ENCODE results near the gene COX5A.
"Not testable (repeated sequence)": the region's sequence is repeated elsewhere in the genome, so short reads cannot be mapped to it uniquely, and the experiment has no call there.

COX5A gene

GRCh38 chr15:74896316-74896715 lies 41.6 kb downstream of the COX5A start:
- ATAC-seq: no peak

GRCh38 chr15:74895830-74896229 lies 42.0 kb downstream of the COX5A start:
- no peak for ATAC-seq

GRCh38 chr15:74894383-74894782 lies 43.5 kb downstream of the COX5A start:
- not testable (repeated sequence) for ATAC-seq

GRCh38 chr15:74893627-74894026 lies 44.2 kb downstream of the COX5A start:
- ATAC-seq: peak; percentile 36 to 38

GRCh38 chr15:74892931-74893330 lies 44.9 kb downstream of the COX5A start:
- no peak for ATAC-seq

GRCh38 chr15:74892313-74892712 lies 45.6 kb downstream of the COX5A start:
- no peak for ATAC-seq

- ATAC-seq: no peak
Observed at GRCh38 chr15:74891469-74891868, 46.4 kb downstream of the COX5A start.

GRCh38 chr15:74890665-74890960 lies 47.3 kb downstream of the COX5A start:
- no peak for ATAC-seq

GRCh38 chr15:74889883-74890664 lies 47.8 kb downstream of the COX5A start, which contains the start of gene MPI:
Gene MPI, plus strand, starts transcription at chr15:74890042. Its CDS starts 32 bp downstream, at chr15:74890074.
- ATAC-seq: peak; percentile 98

GRCh38 chr15:74889390-74889882 lies 48.4 kb downstream of the COX5A start:
- ATAC-seq: peak in 1 of 2 donors; percentile 7

- ATAC-seq: no peak
Observed at GRCh38 chr15:74888716-74889115, 49.2 kb downstream of the COX5A start.

- not testable (repeated sequence) for ATAC-seq
Observed at GRCh38 chr15:74887537-74888193, 50.2 kb downstream of the COX5A start.

GRCh38 chr15:74885461-74885860 lies 52.4 kb downstream of the COX5A start:
- no peak for ATAC-seq

- no peak for ATAC-seq
Observed at GRCh38 chr15:74884428-74885223, 53.2 kb downstream of the COX5A start.

GRCh38 chr15:74882528-74882927 lies 55.3 kb downstream of the COX5A start:
- ATAC-seq: no peak

- no peak for ATAC-seq
Observed at GRCh38 chr15:74878273-74878672, 59.6 kb downstream of the COX5A start.

- ATAC-seq: no peak
Observed at GRCh38 chr15:74873756-74874424, 64.0 kb downstream of the COX5A start.

- peak; percentile 93 to 95 for ATAC-seq
Observed at GRCh38 chr15:74873036-74873755, 64.7 kb downstream of the COX5A start, which contains the start of gene SCAMP2. Gene SCAMP2, minus strand, starts transcription at chr15:74873365. Its CDS starts 110 bp downstream, at chr15:74873255.

GRCh38 chr15:74872702-74873035 lies 65.2 kb downstream of the COX5A start:
- ATAC-seq: no peak

- no peak for ATAC-seq
Observed at GRCh38 chr15:74870436-74871215, 67.2 kb downstream of the COX5A start.
